H9 (cell line): ENCODE measurements around the gene COA1. TPM values are rescaled to one million over a fixed set of nuclear protein-coding genes. Genes with fewer than 3 reads are reported as not detected.

Experiments
- DNase-seq: peaks from one replicate; pipeline ENCODE4 v3.0.0-alpha.2; 2017
- H2AFZ ChIP-seq: one replicate; pipeline ENCODE4 v1.6.1; 2013; ENCODE audit warnings: mild to moderate bottlenecking, low read length, control low read depth, moderate library complexity
- H2AK5ac ChIP-seq: 2 replicates; pipeline ENCODE4 v1.6.1; 2013; ENCODE audit warnings: low read length, control low read depth, mixed read lengths; ENCODE audit not compliant: insufficient read length
- H2BK120ac ChIP-seq: one replicate; pipeline ENCODE4 v1.6.1; 2013; ENCODE audit warnings: low read depth, mild to moderate bottlenecking, low read length, control low read depth, inconsistent platforms; ENCODE audit not compliant: poor library complexity, severe bottlenecking
- H2BK12ac ChIP-seq: 2 replicates; pipeline ENCODE4 v1.6.1; 2013; ENCODE audit warnings: low read length, control low read depth, mixed read lengths, low read depth; ENCODE audit not compliant: insufficient read length
- H2BK15ac ChIP-seq: 2 replicates; pipeline ENCODE4 v1.6.1; 2013; ENCODE audit warnings: low read depth, low read length, control low read depth
- H2BK20ac ChIP-seq: one replicate; pipeline ENCODE4 v1.6.1; 2013; ENCODE audit warnings: low read depth, mild to moderate bottlenecking, low read length, control low read depth, inconsistent platforms; ENCODE audit not compliant: poor library complexity, severe bottlenecking
- H2BK5ac ChIP-seq: 2 replicates; pipeline ENCODE4 v1.6.1; 2013; ENCODE audit warnings: low read length, control low read depth, mixed read lengths; ENCODE audit not compliant: insufficient read length
- H3K14ac ChIP-seq: 2 replicates; pipeline ENCODE4 v1.6.1; 2013; ENCODE audit warnings: low read length, control low read depth; ENCODE audit not compliant: insufficient read depth
- H3K18ac ChIP-seq: 2 replicates; pipeline ENCODE4 v1.6.1; 2013; ENCODE audit warnings: low read depth, mild to moderate bottlenecking, mixed read lengths, low read length, control low read depth; ENCODE audit not compliant: insufficient read length
- H3K23ac ChIP-seq: 2 replicates; pipeline ENCODE4 v1.6.1; 2013; ENCODE audit warnings: low read length, control low read depth, mixed read lengths, low read depth; ENCODE audit not compliant: insufficient read length
- H3K23me2 ChIP-seq: 2 replicates; pipeline ENCODE4 v1.6.1; 2013; ENCODE audit warnings: low read depth, mild to moderate bottlenecking, mixed read lengths, low read length, control low read depth; ENCODE audit not compliant: insufficient read length, poor library complexity, severe bottlenecking
- H3K27ac ChIP-seq: 2 replicates; pipeline ENCODE4 v1.5.1; 2013; ENCODE audit warnings: low read length, control low read depth, mixed read lengths, low read depth; ENCODE audit not compliant: insufficient read length
- H3K27me3 ChIP-seq: 2 replicates; pipeline ENCODE4 v1.6.1; 2013; ENCODE audit warnings: low read length, control low read depth, inconsistent platforms; ENCODE audit not compliant: insufficient read depth
- H3K4ac ChIP-seq: 2 replicates; pipeline ENCODE4 v1.6.1; 2013; ENCODE audit warnings: low read depth, mild to moderate bottlenecking, control low read depth, inconsistent platforms, low read length, moderate library complexity
- H3K4me1 ChIP-seq: 2 replicates; pipeline ENCODE4 v1.6.1; 2013; ENCODE audit warnings: low read length, control low read depth, inconsistent platforms; ENCODE audit not compliant: insufficient read depth
- H3K4me2 ChIP-seq: 2 replicates; pipeline ENCODE4 v1.6.1; 2013; ENCODE audit warnings: low read length, control low read depth, mixed read lengths; ENCODE audit not compliant: insufficient read length, insufficient read depth
- H3K56ac ChIP-seq: 2 replicates; pipeline ENCODE4 v1.6.1; 2013; ENCODE audit warnings: low read depth, mild to moderate bottlenecking, mixed read lengths, low read length, control low read depth; ENCODE audit not compliant: insufficient read length
- H3K79me1 ChIP-seq: 2 replicates; pipeline ENCODE4 v1.6.1; 2013; ENCODE audit warnings: low read depth, mild to moderate bottlenecking, moderate library complexity, low read length, control low read depth, inconsistent platforms; ENCODE audit not compliant: insufficient read depth, poor library complexity, severe bottlenecking
- H3K79me2 ChIP-seq: 2 replicates; pipeline ENCODE4 v1.6.1; 2013; ENCODE audit warnings: low read length, control low read depth, inconsistent platforms; ENCODE audit not compliant: insufficient read depth
- H3K9ac ChIP-seq: 2 replicates; pipeline ENCODE4 v1.6.1; 2013; ENCODE audit warnings: low read length, control low read depth, mixed read lengths; ENCODE audit not compliant: insufficient read length; ENCODE audit errors: extremely low read depth
- H3K9me3 ChIP-seq: one replicate; pipeline ENCODE4 v1.6.1; 2013; ENCODE audit warnings: low read depth, low read length, inconsistent platforms; ENCODE audit not compliant: control insufficient read depth
- H3T11ph ChIP-seq: one replicate; pipeline ENCODE4 v1.6.1; 2013; ENCODE audit warnings: mild to moderate bottlenecking, low read length, control low read depth, inconsistent platforms
- H4K20me1 ChIP-seq: one replicate; pipeline ENCODE4 v1.6.1; 2013; ENCODE audit not compliant: control insufficient read depth, insufficient read length, insufficient read depth
- H4K5ac ChIP-seq: 2 replicates; pipeline ENCODE4 v1.6.1; 2013; ENCODE audit warnings: low read depth, mild to moderate bottlenecking, mixed read lengths, low read length, control low read depth; ENCODE audit not compliant: insufficient read length
- H4K8ac ChIP-seq: replicated peaks from 2 replicates; pipeline ENCODE4 v1.6.1; 2013; ENCODE audit warnings: low read length, control low read depth, mixed read lengths, low read depth; ENCODE audit not compliant: insufficient read length
- H4K91ac ChIP-seq: 2 replicates; pipeline ENCODE4 v1.6.1; 2013; ENCODE audit warnings: low read depth, mild to moderate bottlenecking, moderate library complexity, mixed read lengths, low read length, control low read depth; ENCODE audit not compliant: insufficient read length
- H3K27ac Mint-ChIP-seq, 3 experiments: 2 replicates in 2 of 3; 3 replicates in 1 of 3; pipeline ENCODE4 v1.8.0; 2020 to 2021; ENCODE audit warnings: mixed read lengths in 3 of 3, mild to moderate bottlenecking in 1 of 3, moderate library complexity in 1 of 3
- H3K27me3 Mint-ChIP-seq: 2 replicates; pipeline ENCODE4 v1.8.0; 2021; ENCODE audit warnings: low read depth, mild to moderate bottlenecking, moderate library complexity, mixed read lengths
- H3K36me3 Mint-ChIP-seq, 3 experiments: 2 replicates in 2 of 3; 3 replicates in 1 of 3; pipeline ENCODE4 v1.8.0; 2020 to 2021; ENCODE audit warnings: low read depth in 3 of 3, mixed read lengths in 3 of 3; ENCODE audit not compliant: insufficient read depth in 1 of 3
- H3K4me1 Mint-ChIP-seq, 2 experiments: 2 replicates each; pipeline ENCODE4 v1.8.0; 2020; ENCODE audit warnings: mixed read lengths in 2 of 2
- H3K4me3 Mint-ChIP-seq, 2 experiments: 2 replicates in 1 of 2; 3 replicates in 1 of 2; pipeline ENCODE4 v1.8.0; 2020 to 2021; ENCODE audit warnings: mild to moderate bottlenecking in 2 of 2, mixed read lengths in 2 of 2, moderate library complexity in 1 of 2
- H3K9me3 Mint-ChIP-seq, 2 experiments: 2 replicates in 1 of 2; 3 replicates in 1 of 2; pipeline ENCODE4 v1.8.0; 2020; ENCODE audit warnings: mild to moderate bottlenecking in 2 of 2, mixed read lengths in 2 of 2, moderate library complexity in 1 of 2
- WGBS: extraction: QIAGEN DNeasy Blood & Tissue Kit; methylation state at CpG from one replicate; pipeline ENCODE4 v1.1.7; 2013; ENCODE audit warnings: missing lambda C conversion rate, low lambda C conversion rate, mixed read lengths; ENCODE audit not compliant: insufficient read length; ENCODE audit errors: extremely low coverage; 5-methylcytosine and 5-hydroxymethylcytosine counted together
- total RNA-seq: library from RNA; stranded (reverse); gene quantifications from 2 replicates; pipeline ENCODE4 v1.2.1, GENCODE V29; 2021
- TF ChIP-seq, protein P1 (sequence below): fragments of 200-600 bp; sonication (generic); conservative IDR thresholded peaks from 3 replicates; pipeline ENCODE4 v1.8.0; 2021; ENCODE audit warnings: antibody characterized with exemption, mild to moderate bottlenecking

The COA1 gene
- total RNA-seq, 1 experiment from 2014 or later = 138 TPM

- H3K79me2 ChIP-seq = no peaks in the 10 kb centered on the region
Observed at GRCh38 chr7:43637114-43637806, 92.1 kb downstream of the COA1 start.

More at GRCh38 chr7:43637114-43637806, 92.1 kb downstream of the COA1 start:
- Histone ChIP-seq H2BK120ac (no peak overlapping the region), H3K27ac (no peak overlapping the region), H2BK5ac (no peak overlapping the region), H2AFZ (no peak overlapping the region), H2AK5ac (no peak overlapping the region), H2BK12ac (no peak overlapping the region), H3K4ac (no peak overlapping the region), H4K8ac (no peak overlapping the region), H3K27me3 (no peaks in the 10 kb centered on the region), H3K56ac (no peak overlapping the region), H3K14ac (no peak overlapping the region), H3T11ph (no peak overlapping the region), H3K9me3 (no peaks in the 10 kb centered on the region), H4K91ac (no peak overlapping the region), H3K23ac (no peak overlapping the region), H2BK20ac (no peak overlapping the region), H3K18ac (no peak overlapping the region), H3K4me2 (no peak overlapping the region), H3K79me1 (no peaks in the 10 kb centered on the region), H4K20me1 (no peaks in the 10 kb centered on the region), H4K5ac (no peak overlapping the region), H3K23me2 (no peaks in the 10 kb centered on the region), H3K4me1 (no peaks in the 10 kb centered on the region), H3K9ac (no peak overlapping the region), H2BK15ac (no peak overlapping the region)
- Mint-ChIP-seq H3K27ac (peak overlapping the region in 1 of 3 experiments; percentile 42; a peak in 1 of 7 replicates), H3K36me3 (peaks cover 26 to 80% (median 67%) of the 10 kb centered on the region in 3 experiments; a peak in 6 of 7 replicates), H3K4me3 (no peak overlapping the region), H3K4me1 (peaks cover 7 to 8% of the 10 kb centered on the region in 2 experiments), H3K27me3 (no peaks in the 10 kb centered on the region), H3K9me3 (no peaks in the 10 kb centered on the region)
- TF ChIP-seq, protein P1, sequence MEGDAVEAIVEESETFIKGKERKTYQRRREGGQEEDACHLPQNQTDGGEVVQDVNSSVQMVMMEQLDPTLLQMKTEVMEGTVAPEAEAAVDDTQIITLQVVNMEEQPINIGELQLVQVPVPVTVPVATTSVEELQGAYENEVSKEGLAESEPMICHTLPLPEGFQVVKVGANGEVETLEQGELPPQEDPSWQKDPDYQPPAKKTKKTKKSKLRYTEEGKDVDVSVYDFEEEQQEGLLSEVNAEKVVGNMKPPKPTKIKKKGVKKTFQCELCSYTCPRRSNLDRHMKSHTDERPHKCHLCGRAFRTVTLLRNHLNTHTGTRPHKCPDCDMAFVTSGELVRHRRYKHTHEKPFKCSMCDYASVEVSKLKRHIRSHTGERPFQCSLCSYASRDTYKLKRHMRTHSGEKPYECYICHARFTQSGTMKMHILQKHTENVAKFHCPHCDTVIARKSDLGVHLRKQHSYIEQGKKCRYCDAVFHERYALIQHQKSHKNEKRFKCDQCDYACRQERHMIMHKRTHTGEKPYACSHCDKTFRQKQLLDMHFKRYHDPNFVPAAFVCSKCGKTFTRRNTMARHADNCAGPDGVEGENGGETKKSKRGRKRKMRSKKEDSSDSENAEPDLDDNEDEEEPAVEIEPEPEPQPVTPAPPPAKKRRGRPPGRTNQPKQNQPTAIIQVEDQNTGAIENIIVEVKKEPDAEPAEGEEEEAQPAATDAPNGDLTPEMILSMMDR = no peak
- DNase-seq = no peak
- no CpG with 5 or more reads among the region's 4 CpGs for WGBS
